Measurements from ENCODE around the gene ZNF462.

- no peak for TF ChIP-seq CTCF (IDR thresholded peaks at IDR 0.05; ENCODE audit: low read depth, low read length, missing input control)
- no peak for TF ChIP-seq ATF3 (IDR thresholded peaks at IDR 0.05)
- no peak for TF ChIP-seq TAF1 (conservative IDR thresholded peaks at IDR 0.05)
- no peak for TF ChIP-seq GABPA (IDR thresholded peaks at IDR 0.05 in 1 of 2, conservative IDR thresholded peaks at IDR 0.05 in 1 of 2)
- TF ChIP-seq YY1 (IDR thresholded peaks at IDR 0.05), result no peak
- TF ChIP-seq SP1 (IDR thresholded peaks at IDR 0.05), result no peak
- TF ChIP-seq NR2F2 (IDR thresholded peaks at IDR 0.05), result no peak
- TF ChIP-seq FOXA2 (IDR thresholded peaks at IDR 0.05), result no peak
- no peak for TF ChIP-seq MAX (IDR thresholded peaks at IDR 0.05)
- TF ChIP-seq FOXA1 (IDR thresholded peaks at IDR 0.05), result no peak
- TF ChIP-seq RAD21 (IDR thresholded peaks at IDR 0.05), result no peak
- TF ChIP-seq JUND (IDR thresholded peaks at IDR 0.05), result no peak
- TF ChIP-seq HNF4A (conservative IDR thresholded peaks at IDR 0.05), result no peak
Measured at GRCh38 chr9:106874652-106875051, 11.7 kb downstream of the ZNF462 start.

All from liver (tissue), 3 donors.